Fibroblast of villous mesenchyme (primary cell): Measurements from ENCODE around the gene SAXO1. TPM values are rescaled to one million over a fixed set of nuclear protein-coding genes. Genes with fewer than 3 reads are reported as not detected.
"Not testable (repeated sequence)": the region's sequence is repeated elsewhere in the genome, so short reads cannot be mapped to it uniquely, and the experiment has no call there.

Experiments used
- DNase-seq: peaks from one replicate; pipeline ENCODE4 v3.0.0-alpha.2; 2010; ENCODE audit warnings: low read depth
- H3K4me3 ChIP-seq: 2 replicates; pipeline ENCODE4 v1.5.1; 2011; ENCODE audit warnings: low read depth, mild to moderate bottlenecking, low read length
- total RNA-seq: library from RNA; depleted of rRNA; stranded (reverse); fragments of >200 nt; gene quantifications from 2 replicates; pipeline ENCODE4 v1.2.3, GENCODE V29; 2012
- TF ChIP-seq, protein P1 (sequence below): IDR thresholded peaks from 2 replicates; pipeline ENCODE4 v1.5.1; 2012; ENCODE audit warnings: low read depth, mild to moderate bottlenecking, low read length; ENCODE audit not compliant: insufficient read depth

The SAXO1 gene
- total RNA-seq, 1 donor = not detected

DNA sequence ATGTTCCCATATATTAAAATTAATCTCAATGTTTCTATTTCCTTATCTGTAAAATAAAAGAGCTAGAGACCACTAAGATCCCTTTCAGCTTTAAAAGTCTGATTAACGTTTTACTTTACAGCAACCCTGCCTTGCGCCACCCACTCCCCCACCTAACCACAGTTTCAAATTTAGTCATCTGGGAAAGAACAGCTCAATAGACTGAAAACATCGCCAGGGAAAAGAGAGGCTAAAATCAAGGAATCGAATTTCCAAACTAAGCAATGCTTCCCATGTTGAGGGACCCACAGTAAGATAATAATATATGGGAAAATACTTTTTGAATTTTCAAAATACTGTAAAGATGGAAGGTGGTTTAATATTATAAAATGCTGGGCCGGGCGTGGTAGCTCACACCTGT, 6.6 kb downstream of the SAXO1 start:
- DNase-seq = no peak
- TF ChIP-seq, protein P1, sequence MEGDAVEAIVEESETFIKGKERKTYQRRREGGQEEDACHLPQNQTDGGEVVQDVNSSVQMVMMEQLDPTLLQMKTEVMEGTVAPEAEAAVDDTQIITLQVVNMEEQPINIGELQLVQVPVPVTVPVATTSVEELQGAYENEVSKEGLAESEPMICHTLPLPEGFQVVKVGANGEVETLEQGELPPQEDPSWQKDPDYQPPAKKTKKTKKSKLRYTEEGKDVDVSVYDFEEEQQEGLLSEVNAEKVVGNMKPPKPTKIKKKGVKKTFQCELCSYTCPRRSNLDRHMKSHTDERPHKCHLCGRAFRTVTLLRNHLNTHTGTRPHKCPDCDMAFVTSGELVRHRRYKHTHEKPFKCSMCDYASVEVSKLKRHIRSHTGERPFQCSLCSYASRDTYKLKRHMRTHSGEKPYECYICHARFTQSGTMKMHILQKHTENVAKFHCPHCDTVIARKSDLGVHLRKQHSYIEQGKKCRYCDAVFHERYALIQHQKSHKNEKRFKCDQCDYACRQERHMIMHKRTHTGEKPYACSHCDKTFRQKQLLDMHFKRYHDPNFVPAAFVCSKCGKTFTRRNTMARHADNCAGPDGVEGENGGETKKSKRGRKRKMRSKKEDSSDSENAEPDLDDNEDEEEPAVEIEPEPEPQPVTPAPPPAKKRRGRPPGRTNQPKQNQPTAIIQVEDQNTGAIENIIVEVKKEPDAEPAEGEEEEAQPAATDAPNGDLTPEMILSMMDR = no peak
- no peak overlapping the region for H3K4me3 ChIP-seq

DNA sequence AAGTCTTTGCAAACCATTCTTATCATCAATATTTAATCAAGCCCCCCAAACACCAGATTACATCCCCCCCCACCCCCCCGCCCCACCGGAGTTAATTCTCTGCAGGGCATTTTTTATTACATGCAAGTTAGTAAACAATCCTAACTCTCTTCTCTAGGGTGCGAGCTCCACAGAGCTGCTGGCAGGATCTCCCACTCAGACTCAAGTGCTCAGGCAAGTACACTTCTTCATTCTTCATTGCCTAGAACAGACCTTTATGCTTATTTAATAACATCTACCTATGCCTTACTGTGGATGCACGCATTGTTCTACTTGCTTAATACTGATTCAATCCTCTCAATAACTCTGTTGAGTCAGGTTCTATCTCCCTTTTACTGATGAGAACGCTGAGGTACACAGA, 9.9 kb downstream of the SAXO1 start:
- TF ChIP-seq, protein P1 = no peak
- DNase-seq = no peak

DNA sequence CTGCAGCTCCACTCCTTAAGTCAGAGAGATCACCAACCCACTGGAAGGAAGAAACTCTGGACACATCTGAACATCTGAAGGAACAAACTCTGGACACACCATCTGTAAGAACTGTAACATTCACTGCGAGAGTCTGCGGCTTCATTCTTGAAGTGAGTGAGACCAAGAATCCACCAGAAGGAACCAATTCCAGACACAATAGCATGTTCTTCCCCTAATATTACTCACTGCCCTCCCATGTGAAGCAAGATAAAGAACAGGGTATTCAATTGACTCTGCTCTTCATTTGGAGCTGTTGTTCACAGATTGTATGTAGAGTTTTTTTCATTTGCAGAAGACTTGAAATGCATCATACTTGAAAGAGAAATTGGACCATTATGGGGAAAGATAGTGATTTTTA, 10.8 kb downstream of the SAXO1 start:
- no peak overlapping the region for H3K4me3 ChIP-seq
- TF ChIP-seq, protein P1 = no peak
- DNase-seq = no peak

More for the DNA sequence above, 9.9 kb downstream of the SAXO1 start:
- no peak overlapping the region for H3K4me3 ChIP-seq

DNA sequence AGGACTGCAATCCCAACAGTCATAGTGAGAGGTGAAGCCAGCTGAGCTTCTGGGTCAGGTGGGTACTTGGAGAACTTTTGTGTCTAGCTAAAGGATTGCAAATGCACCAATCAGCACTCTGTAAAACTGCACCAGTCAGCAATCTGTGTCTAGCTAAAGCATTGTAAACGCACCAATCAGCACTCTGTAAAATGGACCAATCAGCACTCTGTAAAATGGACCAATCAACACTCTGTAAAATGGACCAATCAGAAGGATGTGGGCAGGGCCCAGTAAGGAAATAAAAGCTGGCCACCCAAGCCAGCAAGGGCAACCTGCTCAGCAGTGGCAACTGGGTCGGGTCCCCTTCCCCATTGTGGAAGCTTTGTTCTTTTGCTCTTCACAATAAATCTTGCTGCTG, 11.4 kb downstream of the SAXO1 start:
- not testable (repeated sequence) for H3K4me3 ChIP-seq, DNase-seq

DNA sequence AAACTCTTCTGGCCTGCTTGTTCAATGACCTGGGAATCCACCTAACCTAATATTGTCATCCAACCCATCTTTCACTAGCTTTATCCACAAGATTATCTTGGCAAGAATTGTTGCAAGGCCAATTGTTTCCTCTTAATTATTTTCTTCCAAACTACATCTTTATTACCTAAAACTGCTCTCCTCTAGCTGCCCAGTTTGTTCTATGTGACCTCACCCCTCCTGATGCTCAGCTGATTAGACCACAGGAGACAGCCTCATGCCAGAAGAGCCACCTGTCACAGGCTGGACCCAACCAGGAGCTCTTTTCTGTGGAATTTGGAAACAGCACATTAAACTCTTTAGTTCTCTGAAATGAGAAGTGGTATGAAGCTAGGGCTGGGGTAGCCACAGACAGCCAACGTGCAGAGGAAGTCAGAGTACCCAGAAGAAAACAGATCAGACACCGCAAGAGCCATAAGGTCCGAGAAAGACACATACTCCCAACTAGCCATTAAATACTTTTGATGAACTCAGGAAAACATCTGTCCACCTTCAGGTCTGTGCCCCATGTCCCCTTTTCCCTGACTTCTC, 12.0 kb downstream of the SAXO1 start:
- TF ChIP-seq, protein P1 = no peak
- no peak for DNase-seq
- H3K4me3 ChIP-seq = no peak overlapping the region

DNA sequence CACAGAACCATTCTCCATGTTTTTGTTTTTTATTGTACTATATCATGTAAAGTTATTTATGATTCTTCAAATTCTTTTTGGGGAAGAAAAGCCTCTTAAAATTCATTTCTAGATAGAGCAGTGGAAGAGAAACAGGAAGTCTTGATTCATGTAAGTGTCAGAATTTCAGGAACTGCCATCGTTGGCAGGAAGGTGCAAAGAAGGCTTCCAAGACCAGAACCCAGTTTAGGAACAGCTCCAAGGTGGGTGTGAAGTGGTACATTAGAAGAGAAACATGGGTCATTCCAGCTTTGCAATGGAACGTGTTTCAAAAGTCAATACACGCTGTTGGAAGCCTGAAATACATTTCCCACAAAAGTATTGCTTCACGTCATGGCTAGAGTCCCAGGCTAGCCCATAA, 14.8 kb downstream of the SAXO1 start:
- DNase-seq = no peak
- no peak overlapping the region for H3K4me3 ChIP-seq
- TF ChIP-seq, protein P1 = no peak

DNA sequence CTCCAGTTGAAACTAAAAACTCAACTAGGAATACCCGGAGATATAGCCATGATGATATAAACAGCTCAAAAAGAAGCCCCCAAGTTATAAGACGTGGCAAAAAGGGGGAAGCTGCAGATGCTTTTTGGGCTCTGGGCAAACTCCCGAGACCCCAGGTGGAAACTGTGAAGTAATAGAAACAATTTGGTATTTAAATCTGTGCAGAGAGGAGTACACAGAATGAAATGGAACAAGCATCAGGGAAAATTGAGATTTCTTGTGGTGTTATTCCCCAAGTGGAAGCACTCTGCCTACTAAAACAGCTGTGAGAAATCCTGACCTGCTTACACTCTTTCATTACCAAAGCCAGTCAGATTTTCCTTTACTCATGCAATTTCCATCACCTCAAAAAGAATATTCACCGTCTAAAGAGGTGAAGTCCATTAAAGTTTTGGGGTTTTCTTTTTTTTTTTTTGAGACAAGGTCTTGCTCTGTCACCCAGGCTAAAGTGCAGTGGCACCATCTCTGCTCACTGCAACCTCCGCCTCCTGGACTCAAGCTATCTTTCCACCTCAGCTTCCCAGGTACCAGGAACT, 23.5 kb downstream of the SAXO1 start:
- no peak for DNase-seq
- TF ChIP-seq, protein P1 = no peak
- H3K4me3 ChIP-seq = no peak overlapping the region
